Medulla oblongata (tissue), 1 donor: ENCODE data around the gene C1QTNF9.
"Not testable (repeated sequence)": the region's sequence is repeated elsewhere in the genome, so short reads cannot be mapped to it uniquely, and the experiment has no call there.

ENCODE experiments used
- DNase-seq: peaks from one replicate; pipeline ENCODE4 v3.0.0-alpha.2; 2015; ENCODE audit errors: extremely low spot score

Gene C1QTNF9

DNA sequence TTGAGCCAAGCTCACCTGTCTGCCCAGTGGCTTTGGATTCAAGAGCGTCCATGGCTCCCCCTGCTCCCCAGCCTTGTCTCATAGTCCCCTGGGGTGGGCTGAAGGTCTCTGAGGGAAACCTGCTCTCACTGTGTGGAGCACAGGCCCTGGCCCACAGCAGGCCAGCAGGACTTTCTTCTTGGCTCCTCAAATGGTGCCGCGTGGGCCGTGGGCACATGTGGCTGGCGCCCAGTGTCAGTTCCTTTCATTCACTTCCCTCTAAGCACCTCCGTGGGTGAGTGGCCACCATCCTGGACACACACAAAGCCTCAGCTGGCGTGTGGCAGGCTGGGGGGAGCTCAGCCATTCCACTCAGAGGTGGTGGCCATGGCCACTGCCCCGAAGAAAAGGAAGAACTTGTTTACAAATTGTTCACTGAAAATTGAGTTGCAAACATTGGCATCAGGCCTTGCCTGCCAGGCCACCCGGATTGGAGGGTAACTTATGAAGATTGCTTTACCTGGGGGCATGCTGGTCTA, 53.1 kb downstream of the C1QTNF9 start:
- no peak for DNase-seq

DNA sequence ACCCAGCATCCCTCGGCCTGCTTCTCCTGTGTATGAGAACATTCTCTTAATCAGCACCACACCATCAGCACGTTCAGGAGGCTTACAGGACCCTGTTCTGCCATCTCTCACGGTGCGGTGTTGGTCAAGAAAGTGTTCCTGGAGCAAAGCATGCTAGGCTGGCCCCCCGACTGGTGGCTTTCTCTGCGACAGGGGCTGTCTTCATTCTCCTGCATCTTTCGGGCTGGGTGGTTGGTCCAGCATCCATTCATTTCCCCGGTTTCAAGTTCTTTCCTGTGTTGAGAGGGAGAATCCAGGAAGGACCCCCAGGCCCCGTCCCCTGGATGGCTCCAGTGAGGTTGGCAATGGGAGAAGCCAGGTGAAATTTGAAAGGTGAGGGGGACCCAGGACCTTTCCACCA, 55.8 kb downstream of the C1QTNF9 start:
- DNase-seq = no peak

DNA sequence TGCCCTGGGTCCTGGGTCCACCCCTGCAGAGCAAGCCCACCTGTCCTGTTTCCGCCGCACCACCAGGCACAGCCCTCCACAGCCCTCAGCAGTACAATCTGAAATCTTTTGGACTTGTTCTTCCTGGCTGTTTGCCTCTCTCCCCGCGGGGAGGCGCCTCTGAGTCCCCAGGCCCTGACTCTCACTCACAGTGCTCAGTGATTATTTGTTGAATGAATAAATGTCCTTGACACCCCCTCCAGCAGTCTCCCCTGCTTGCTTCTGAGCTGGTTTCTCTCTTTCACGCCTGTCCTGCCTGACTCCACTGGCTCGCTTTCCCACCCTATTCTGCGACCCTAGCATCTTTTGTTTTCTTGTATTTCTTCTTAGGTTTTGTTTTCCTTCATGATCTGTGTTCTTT, 56.9 kb downstream of the C1QTNF9 start:
- DNase-seq = not testable (repeated sequence)

DNA sequence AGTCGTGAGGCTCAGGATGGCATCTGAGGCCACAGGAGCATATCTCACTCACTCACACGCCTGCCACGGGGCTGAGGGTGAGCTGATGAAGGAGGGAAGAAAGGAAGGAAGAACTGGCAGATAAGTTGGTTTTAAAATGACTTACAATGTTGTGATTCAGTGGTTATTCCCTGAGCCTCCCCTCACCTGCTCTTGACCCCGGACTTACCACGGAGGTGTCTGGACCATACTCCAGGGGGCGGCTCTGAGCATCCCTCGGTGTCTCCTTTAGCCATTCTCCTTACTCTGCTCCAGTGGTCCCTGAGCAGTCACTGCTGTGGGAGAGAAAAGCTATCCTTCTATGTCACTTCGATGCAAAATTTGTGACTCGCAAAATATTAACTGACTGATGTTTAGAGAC, 61.9 kb downstream of the C1QTNF9 start:
- DNase-seq = not testable (repeated sequence)
